NCI-H2107 treated with DMSO at 0.1 percent for 48 hours (cell line): ENCODE data around the gene CPNE6.

Experiments used
- DNase-seq: peaks from one replicate; lab custom pipeline; 2025; ENCODE audit not compliant: unreplicated experiment; lab: John Stamatoyannopoulos, UW

CPNE6 gene

GRCh38 chr14:24054324-24054641 lies 17.1 kb upstream of the CPNE6 start:
- DNase-seq: no peak

- DNase-seq: no peak
Measured at GRCh38 chr14:24054646-24055045, 16.7 kb upstream of the CPNE6 start.

GRCh38 chr14:24055971-24056799 lies 15.2 kb upstream of the CPNE6 start:
- no peak for DNase-seq

GRCh38 chr14:24056800-24057184 lies 14.6 kb upstream of the CPNE6 start:
- no peak for DNase-seq

- no peak for DNase-seq
Measured at GRCh38 chr14:24057271-24057670, 14.1 kb upstream of the CPNE6 start.

- no peak for DNase-seq
Measured at GRCh38 chr14:24057867-24058259, 13.5 kb upstream of the CPNE6 start.

- DNase-seq: peak; percentile 62
Measured at GRCh38 chr14:24058260-24058950, 13.0 kb upstream of the CPNE6 start.

- DNase-seq: no peak
Measured at GRCh38 chr14:24058951-24059475, 12.3 kb upstream of the CPNE6 start.

- DNase-seq: no peak
Measured at GRCh38 chr14:24059841-24060388, 11.4 kb upstream of the CPNE6 start.

- no peak for DNase-seq
Measured at GRCh38 chr14:24060443-24060842, 10.9 kb upstream of the CPNE6 start.

GRCh38 chr14:24060984-24061913 lies 10.1 kb upstream of the CPNE6 start:
- no peak for DNase-seq

- no peak for DNase-seq
Measured at GRCh38 chr14:24062216-24062980, 9.0 kb upstream of the CPNE6 start.

GRCh38 chr14:24063263-24063836 lies 8.0 kb upstream of the CPNE6 start:
- no peak for DNase-seq

- DNase-seq: no peak
Measured at GRCh38 chr14:24064091-24064795, 7.1 kb upstream of the CPNE6 start.

- no peak for DNase-seq
Measured at GRCh38 chr14:24064856-24065255, 6.5 kb upstream of the CPNE6 start.

- no peak for DNase-seq
Measured at GRCh38 chr14:24065408-24065807, 6.0 kb upstream of the CPNE6 start.

- no peak for DNase-seq
Measured at GRCh38 chr14:24066496-24067132, 4.7 kb upstream of the CPNE6 start.

GRCh38 chr14:24067133-24068082 lies 4.0 kb upstream of the CPNE6 start:
- no peak for DNase-seq
